GM19023 (cell line): Measurements from ENCODE around the gene PBRM1.
"Not testable (repeated sequence)": the region's sequence is repeated elsewhere in the genome, so short reads cannot be mapped to it uniquely, and the experiment has no call there.

Experiments
- ATAC-seq: cut with Tn5 transposase; IDR thresholded peaks from one replicate; pipeline ENCODE4 v1.9.1; 2021; ENCODE audit warnings: mild to moderate bottlenecking, moderate library complexity; ENCODE audit not compliant: unreplicated experiment

PBRM1 gene

DNA sequence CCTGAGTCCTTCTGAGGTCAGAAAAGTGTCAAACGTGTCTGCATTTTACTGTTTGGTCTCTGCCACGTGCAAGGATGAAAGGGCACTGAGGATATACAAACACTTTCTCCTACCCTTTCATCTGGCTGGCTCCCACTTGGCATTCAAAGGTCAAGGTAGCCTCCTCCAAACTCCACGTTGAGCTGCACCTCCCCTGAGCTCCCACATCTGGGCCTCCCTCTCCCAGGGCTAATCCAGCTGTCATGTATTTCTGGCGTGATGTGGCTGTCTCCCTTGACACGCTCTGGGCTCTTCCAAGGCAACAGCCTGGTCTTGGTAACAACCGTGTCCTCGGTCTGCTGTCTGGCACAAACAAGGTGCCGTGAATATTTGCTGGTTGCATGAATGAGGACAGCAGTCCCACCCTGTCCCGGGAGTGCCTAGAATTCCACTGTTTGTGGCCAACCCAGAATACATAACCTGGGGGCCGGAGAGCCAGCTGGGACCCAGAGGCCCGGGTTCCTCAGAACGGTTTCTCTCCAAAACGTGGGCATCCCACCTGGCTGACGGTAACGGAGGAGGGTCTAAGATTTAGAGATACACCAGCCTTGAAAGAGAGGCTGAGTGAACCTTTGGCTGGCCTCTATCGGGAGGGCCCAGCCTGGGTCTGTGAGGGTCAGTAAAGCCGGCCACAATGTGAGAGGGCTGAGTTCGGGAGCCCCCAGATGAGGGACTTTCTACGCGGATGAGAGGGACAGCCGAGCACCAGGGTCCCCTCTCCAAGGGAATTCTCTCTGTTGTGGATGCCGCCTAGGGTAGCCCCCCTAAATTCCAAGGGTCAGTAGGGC is 19.1 kb upstream of the PBRM1 start:
- peak; percentile 3 for ATAC-seq

- ATAC-seq: no peak
Measured at GRCh38 chr3:52703341-52703740, 17.6 kb upstream of the PBRM1 start.

DNA sequence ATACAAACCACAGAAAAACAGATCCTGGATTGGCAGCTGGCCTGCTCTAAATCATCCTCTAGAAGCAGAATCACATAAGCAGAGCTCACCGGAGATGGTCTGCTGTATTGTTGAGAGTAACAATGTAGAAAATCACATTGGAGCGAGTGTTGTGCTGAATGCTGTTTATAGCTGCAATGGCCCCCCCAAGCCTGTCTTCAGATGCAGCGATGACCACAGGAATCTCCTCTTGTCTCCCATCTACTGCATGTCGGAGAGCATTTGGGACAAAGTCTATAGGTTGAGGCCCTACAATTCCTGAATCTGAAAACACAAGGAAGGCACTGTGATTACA is 11.9 kb upstream of the PBRM1 start:
- ATAC-seq: no peak

DNA sequence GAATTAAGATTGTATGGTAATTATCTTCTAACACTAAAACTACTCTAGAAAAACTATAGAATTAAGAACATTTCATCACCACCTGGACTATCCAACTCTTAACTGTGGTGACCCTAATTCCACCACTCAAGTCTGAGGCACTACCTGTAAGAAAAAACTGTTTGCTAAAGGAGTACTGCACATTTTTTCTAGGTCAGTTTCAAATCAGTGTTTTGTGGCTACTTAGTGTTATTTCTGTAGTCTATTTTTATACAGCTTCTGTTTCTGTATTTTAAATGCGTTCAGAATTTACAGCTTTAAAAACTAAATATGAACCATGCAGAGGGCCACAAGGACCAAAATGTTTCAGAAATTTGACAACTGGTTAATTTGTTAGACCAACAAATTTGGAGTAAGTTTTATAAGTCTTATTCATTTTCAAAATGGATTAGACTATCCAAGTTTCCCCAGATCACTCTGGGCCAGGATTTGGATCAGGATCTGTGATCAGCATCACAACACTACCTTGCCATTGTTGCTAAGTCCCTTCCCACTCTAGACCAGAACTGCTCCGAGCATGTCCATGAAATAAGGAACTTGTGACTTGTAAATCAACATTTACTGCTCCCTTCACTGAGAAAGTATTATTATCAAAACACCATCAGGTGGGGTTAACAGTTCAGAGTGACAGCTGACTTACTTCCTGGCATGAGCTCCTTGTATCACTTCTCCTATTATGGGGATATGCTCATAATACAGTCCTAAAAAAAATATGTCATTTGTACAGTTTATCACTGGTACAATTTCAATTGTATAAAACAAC is 11.3 kb upstream of the PBRM1 start:
- ATAC-seq: no peak

DNA sequence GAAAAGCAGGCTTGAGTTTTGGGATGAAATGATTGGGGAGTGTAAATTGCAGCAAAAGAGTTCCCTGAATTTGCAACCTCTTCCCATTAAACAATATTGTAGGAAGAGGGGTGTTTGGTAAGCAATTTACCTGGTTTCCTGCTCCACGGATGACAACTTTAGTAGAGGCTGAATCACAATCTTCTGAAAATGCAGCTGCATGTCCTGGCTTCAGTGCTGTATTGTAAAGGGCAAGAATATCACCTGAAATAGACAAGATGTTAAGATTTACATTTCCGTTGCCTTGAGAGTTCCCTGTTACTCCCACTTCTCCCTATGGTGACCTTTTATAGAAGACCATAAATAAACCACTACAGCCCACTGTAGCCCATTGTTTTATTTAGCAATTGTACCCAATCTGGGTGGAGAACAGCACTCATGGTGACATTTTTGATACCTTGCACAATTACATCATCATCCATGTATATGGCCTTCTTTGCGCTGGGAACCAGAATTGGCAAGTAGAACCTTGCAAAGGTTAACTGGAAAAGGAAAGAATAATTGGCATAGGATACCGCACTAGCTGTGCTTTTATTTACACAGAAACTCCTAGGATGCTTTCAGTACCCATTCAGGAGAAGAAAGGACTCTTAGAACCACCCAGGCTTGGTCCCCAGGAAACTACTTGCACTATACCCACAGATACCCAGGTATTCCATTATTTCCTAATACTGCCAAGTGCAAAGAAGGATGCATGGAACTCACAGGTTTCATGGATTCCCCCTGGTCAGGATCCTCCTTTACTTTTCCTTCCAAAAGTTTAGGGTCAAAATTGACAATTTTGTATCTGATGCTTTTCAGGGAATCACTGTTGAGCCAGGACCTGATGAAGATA is 10.3 kb upstream of the PBRM1 start:
- ATAC-seq: no peak

DNA sequence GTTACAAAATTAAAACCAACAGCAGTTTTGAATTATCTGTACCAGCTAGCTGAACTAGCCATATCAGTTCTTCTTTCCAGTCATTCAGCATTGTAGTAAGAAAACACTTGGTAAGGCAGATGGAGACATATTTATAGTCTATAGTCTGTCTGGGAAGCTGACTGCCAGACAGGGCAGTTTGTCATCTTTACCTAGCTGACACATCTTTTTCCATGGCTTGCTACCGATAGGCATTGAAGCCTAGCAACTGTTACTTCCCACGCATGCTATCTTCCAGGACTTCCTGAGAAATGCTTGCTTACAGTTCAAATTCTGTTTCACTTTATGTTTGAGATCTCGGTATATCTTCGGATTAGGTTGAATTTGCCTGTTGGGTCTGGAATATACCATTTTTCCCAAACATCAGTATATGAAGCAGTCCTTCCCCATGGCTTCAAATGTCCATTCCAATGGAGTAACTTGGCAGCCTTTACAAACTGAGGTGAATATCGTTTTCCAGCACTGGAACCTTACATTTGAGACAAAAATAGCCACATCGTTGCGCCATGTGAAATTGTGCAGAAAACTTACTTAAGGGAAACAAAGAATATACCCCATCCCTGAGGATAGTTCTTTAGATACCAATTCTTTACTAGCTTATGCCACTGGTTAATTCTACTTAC is 8.9 kb upstream of the PBRM1 start:
- no peak for ATAC-seq

DNA sequence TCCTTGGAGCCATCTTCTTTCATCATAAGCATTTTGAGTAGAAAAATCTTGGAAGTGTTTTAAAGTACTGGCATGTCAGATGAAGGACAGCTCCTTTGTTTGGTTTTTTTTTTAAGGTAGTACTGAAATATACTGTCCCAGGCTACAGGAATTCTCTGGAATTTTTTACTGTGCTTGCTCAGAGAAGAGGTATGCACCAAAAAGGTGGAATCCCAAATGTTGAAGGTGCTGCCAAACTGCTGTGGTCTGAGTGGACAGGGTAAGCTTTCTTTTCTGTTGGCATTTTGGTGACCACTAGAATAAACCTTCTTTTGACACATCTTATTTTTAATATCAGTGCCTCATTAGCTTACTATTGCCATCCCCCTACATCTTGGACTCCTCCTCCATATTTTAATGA is 7.4 kb upstream of the PBRM1 start:
- ATAC-seq: no peak

GRCh38 chr3:52690560-52690959 is 4.8 kb upstream of the PBRM1 start:
- ATAC-seq: no peak

GRCh38 chr3:52689151-52689550 is 3.4 kb upstream of the PBRM1 start:
- ATAC-seq: no peak

DNA sequence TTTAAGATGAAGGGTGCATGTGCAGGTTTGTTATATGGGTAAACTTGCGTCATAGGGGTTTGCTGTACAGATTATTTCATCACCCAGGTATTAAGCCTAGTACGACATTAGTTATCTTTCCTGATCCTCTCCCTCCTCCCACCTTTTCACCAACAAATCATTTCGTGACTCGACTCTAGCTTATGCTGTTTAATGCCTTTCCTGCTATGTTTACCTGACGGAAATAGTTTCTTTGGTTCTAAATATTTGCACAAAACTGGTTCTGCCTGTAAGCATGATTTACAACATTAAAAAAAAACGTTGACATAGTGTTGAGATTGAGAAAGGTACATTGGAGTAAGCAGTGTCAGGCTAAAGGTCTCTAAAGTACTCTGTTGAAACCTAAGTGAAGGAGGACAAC is 2.6 kb upstream of the PBRM1 start:
- no peak for ATAC-seq

DNA sequence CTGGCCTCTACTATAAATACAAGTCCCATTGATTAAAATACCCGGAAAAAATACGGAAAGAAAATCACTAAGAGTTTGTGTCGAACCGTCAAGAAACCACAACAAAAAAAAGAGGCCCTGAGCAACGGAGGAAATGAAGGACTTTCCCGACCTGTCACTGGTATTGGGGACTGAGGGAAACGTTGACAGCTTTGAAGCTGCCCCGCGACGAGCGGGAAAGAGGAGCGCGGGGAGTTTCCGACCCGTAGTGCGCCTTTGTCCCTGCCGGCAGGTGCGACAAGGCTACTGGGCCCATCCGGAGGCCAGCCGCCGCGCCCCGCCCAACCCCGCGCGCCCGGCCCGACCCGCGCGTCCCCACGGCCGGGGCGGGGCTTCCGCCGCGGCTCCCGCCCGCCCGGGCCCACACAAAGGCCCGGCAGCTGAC is 416 bp downstream of the PBRM1 start:
- ATAC-seq: peak; percentile 82

DNA sequence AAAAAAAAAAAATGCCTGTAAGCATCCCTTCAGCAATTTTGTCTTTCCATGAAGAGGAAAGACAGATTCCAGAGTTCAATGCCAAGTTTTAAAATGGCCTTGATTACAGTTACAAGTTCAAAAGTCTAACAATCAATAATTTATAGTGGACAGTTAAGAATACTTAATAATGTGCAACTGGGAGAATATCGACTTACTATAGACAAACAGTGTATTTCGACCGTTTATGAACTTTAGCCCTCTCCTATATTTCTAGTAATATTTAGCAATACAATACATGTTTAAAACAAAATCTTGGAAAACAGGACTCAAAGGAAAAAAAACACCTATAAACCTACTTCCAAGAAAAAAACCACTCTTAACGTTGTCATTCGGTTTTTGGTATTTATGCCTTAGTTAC is 1.5 kb downstream of the PBRM1 start:
- ATAC-seq: no peak

GRCh38 chr3:52683611-52684010 is 2.1 kb downstream of the PBRM1 start:
- ATAC-seq: no peak

DNA sequence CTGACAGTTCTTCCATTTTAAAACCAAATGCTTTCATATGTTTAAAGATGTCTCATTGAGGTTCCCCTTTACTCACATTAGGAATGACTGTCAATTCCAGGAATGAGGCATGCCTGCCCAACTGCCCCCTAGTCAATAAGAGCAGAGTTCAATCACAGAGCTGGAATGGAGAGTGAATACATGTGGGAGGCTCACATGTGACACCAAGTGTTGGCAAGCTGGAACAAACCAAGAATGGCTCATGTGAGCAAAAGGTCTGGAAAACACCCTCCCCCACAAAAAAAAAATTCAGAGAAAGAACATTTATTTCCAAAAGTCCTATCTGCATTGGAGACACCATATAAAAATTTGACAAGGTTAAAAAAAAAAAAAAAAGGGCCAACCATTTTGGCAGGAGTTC is 3.7 kb downstream of the PBRM1 start:
- ATAC-seq: no peak

GRCh38 chr3:52681596-52681995 is 4.1 kb downstream of the PBRM1 start:
- ATAC-seq: no peak

DNA sequence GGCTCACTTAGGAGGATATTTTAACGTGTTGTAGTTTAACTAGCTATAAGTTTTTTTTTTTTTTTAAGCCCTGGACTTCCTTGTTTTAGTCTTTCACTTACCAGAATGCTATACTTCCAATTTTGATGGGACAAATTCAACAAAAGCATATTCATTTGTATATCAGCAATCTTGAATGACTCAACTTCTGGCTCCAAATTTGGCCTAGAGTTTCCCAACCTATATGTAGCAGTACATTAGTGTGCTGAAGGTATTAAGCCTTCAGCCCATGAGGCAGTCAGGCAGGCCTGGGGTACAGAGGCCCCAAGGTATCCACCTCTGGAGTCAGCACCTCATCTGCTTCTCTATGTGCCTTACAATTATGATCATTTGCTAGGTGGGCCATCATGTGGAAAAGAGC is 5.9 kb downstream of the PBRM1 start:
- ATAC-seq: no peak

- ATAC-seq: no peak
Measured at GRCh38 chr3:52679199-52679538, 6.5 kb downstream of the PBRM1 start.

DNA sequence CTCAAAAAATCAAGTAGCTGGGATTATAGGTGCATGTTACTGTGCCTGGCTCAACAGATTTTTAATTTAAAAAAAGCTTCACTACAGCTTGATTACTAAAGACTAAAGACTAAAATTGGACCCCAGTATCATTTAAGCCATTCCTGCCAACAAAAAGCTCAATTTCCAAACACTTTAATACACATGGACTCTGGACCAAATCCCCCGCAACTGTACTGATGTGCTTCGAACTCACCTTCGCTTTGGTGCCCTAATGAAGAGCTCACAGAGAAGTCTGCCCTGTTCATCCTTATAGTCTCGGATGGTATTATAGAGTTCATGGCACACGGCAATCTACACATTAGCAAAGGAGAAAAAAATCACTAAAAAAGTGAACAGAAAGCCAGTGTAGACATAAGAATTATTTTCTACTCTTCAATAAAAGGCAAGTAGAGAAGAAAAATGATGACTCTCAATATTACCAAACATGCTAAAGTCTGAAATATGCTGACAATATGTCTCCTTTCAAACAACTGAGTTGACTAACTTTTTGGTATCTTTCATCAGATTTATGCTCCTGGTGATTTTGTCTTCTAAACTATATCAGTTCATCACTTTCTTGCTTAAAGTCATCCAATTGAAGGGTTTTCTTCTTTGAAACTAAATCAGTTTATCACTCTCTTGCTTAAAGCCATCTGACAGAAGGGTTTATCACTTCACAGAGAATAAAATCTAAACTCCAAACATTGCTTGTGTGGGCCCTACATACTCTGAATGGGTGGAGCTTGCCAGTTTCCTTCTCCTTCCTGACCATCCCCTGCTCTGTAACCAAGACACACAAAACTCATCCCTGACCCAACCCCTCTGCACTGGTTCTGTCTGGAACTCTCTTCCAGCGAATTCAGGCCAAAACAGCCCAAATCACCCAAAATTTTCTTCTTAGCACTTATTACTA is 7.2 kb downstream of the PBRM1 start:
- ATAC-seq: no peak

- not testable (repeated sequence) for ATAC-seq
Measured at GRCh38 chr3:52676201-52676600, 9.5 kb downstream of the PBRM1 start.

GRCh38 chr3:52671676-52672075 is 14.0 kb downstream of the PBRM1 start:
- ATAC-seq: no peak
